Measurements from ENCODE around the gene PLPP4. TPM values are rescaled to one million over a fixed set of nuclear protein-coding genes. Genes with fewer than 3 reads are reported as not detected.

PLPP4 gene
- total and polyA plus RNA-seq, 2 experiments from 2014 or later = 0.74 to 1.0 TPM

DNA sequence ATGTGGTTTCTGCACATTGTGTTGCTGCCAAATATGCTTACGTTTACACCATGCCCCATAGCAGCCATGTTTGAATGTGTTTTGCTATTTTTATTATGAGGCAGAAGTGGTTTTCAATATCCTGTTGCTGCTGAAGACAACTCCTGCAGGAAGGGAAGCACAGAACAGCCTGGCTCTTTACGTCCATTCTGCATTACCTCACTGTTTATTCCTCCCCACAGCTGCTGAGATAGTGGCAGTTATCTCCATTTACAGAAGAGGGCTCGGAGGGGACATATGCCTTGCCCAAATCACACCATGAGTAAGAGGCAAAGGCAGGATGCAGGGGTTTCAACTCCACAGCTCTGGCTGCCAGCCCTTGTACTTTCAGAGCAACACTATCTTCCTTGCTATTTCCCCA is 35.3 kb downstream of the PLPP4 start:
- Histone ChIP-seq H3K4me1 (ENCODE audit: low read depth) (no peaks in the 10 kb centered on the region), H3K36me3 (no peaks in the 10 kb centered on the region), H3K27me3 (no peaks in the 10 kb centered on the region), H3K4me3 (no peak overlapping the region), H3K9me3 (ENCODE audit: low read depth) (no peaks in the 10 kb centered on the region), H3K27ac (no peak overlapping the region)
- TF ChIP-seq, protein P1, sequence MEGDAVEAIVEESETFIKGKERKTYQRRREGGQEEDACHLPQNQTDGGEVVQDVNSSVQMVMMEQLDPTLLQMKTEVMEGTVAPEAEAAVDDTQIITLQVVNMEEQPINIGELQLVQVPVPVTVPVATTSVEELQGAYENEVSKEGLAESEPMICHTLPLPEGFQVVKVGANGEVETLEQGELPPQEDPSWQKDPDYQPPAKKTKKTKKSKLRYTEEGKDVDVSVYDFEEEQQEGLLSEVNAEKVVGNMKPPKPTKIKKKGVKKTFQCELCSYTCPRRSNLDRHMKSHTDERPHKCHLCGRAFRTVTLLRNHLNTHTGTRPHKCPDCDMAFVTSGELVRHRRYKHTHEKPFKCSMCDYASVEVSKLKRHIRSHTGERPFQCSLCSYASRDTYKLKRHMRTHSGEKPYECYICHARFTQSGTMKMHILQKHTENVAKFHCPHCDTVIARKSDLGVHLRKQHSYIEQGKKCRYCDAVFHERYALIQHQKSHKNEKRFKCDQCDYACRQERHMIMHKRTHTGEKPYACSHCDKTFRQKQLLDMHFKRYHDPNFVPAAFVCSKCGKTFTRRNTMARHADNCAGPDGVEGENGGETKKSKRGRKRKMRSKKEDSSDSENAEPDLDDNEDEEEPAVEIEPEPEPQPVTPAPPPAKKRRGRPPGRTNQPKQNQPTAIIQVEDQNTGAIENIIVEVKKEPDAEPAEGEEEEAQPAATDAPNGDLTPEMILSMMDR (IDR thresholded peaks at IDR 0.05; ENCODE audit: low read depth, low read length) = no peak
- DNase-seq (ENCODE audit: low read depth in 1 of 2, low spot score in 1 of 2) = no peak

- no peak for DNase-seq (ENCODE audit: low read depth in 1 of 2, low spot score in 1 of 2)
- H3K36me3 ChIP-seq = no peaks in the 10 kb centered on the region
- TF ChIP-seq, protein P1 (IDR thresholded peaks at IDR 0.05; ENCODE audit: low read depth, low read length) = no peak
- no peaks in the 10 kb centered on the region for H3K9me3 ChIP-seq (ENCODE audit: low read depth)
- no peak overlapping the region for H3K27ac ChIP-seq
- no peaks in the 10 kb centered on the region for H3K27me3 ChIP-seq
- H3K4me1 ChIP-seq (ENCODE audit: low read depth) = no peaks in the 10 kb centered on the region
- H3K4me3 ChIP-seq = no peak overlapping the region
These were observed 36.6 kb downstream of the PLPP4 start for GRCh38 chr10:120493411-120494312.

- Histone ChIP-seq H3K36me3 (no peaks in the 10 kb centered on the region), H3K27me3 (no peaks in the 10 kb centered on the region), H3K9me3 (ENCODE audit: low read depth) (no peaks in the 10 kb centered on the region), H3K4me1 (ENCODE audit: low read depth) (no peaks in the 10 kb centered on the region), H3K4me3 (no peak overlapping the region), H3K27ac (no peak overlapping the region)
- DNase-seq (ENCODE audit: low read depth in 1 of 2, low spot score in 1 of 2) = no peak
- TF ChIP-seq, protein P1 (IDR thresholded peaks at IDR 0.05; ENCODE audit: low read depth, low read length) = no peak
These were observed 37.3 kb downstream of the PLPP4 start for GRCh38 chr10:120494313-120494710.

GRCh38 chr10:120495226-120496009 is 38.4 kb downstream of the PLPP4 start:
- TF ChIP-seq, protein P1 (IDR thresholded peaks at IDR 0.05; ENCODE audit: low read depth, low read length) = no peak
- H3K36me3 ChIP-seq = no peaks in the 10 kb centered on the region
- H3K27me3 ChIP-seq = no peaks in the 10 kb centered on the region
- no peaks in the 10 kb centered on the region for H3K9me3 ChIP-seq (ENCODE audit: low read depth)
- no peaks in the 10 kb centered on the region for H3K4me1 ChIP-seq (ENCODE audit: low read depth)
- no peak for DNase-seq (ENCODE audit: low read depth in 1 of 2, low spot score in 1 of 2)
- H3K4me3 ChIP-seq = no peak overlapping the region
- H3K27ac ChIP-seq = no peak overlapping the region

DNA sequence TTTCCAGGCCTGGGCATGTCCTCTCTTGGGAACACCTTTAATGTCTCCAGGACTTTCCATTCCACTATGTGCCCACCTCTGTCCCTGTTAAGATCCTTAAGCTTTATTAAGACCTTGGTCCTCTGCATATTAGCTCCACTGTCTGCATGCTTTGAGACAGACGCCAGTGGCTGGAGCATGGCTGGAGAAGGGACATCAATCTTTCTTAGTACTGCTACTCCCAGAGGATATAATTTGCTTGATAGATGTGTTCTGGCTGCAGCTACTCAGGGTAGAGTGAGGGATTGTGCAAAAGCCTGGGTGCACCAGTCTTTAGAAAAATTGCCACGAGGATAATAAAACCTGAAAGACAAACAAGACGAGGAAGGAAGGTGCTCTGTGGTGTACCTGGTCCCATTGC is 42.9 kb downstream of the PLPP4 start:
- H3K4me1 ChIP-seq (ENCODE audit: low read depth) = no peaks in the 10 kb centered on the region
- TF ChIP-seq, protein P1 (IDR thresholded peaks at IDR 0.05; ENCODE audit: low read depth, low read length) = no peak
- H3K9me3 ChIP-seq (ENCODE audit: low read depth) = no peaks in the 10 kb centered on the region
- H3K27me3 ChIP-seq = no peaks in the 10 kb centered on the region
- H3K4me3 ChIP-seq = no peak overlapping the region
- no peaks in the 10 kb centered on the region for H3K36me3 ChIP-seq
- no peak overlapping the region for H3K27ac ChIP-seq
- DNase-seq (ENCODE audit: low read depth in 1 of 2, low spot score in 1 of 2) = no peak

All from cardiac muscle cell (in vitro differentiated cells and primary cell).